ENCODE data around the gene MYO15A.

- no peak for TF ChIP-seq ZNF266 (tag by site-specific recombination; IDR thresholded peaks at IDR 0.05; ENCODE audit: low read depth)
- TF ChIP-seq, protein P1, sequence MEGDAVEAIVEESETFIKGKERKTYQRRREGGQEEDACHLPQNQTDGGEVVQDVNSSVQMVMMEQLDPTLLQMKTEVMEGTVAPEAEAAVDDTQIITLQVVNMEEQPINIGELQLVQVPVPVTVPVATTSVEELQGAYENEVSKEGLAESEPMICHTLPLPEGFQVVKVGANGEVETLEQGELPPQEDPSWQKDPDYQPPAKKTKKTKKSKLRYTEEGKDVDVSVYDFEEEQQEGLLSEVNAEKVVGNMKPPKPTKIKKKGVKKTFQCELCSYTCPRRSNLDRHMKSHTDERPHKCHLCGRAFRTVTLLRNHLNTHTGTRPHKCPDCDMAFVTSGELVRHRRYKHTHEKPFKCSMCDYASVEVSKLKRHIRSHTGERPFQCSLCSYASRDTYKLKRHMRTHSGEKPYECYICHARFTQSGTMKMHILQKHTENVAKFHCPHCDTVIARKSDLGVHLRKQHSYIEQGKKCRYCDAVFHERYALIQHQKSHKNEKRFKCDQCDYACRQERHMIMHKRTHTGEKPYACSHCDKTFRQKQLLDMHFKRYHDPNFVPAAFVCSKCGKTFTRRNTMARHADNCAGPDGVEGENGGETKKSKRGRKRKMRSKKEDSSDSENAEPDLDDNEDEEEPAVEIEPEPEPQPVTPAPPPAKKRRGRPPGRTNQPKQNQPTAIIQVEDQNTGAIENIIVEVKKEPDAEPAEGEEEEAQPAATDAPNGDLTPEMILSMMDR (tag by site-specific recombination; IDR thresholded peaks at IDR 0.05): no peak
- no peak for TF ChIP-seq KLF7 (tag by site-specific recombination; IDR thresholded peaks at IDR 0.05; ENCODE audit: borderline replicate concordance)
- no peak for TF ChIP-seq ZNF302 (tag by site-specific recombination; IDR thresholded peaks at IDR 0.05; ENCODE audit: low read depth)
- TF ChIP-seq KLF16 (tag by site-specific recombination; IDR thresholded peaks at IDR 0.05): no peak
- no peak for TF ChIP-seq ATF2 (tag by site-specific recombination; IDR thresholded peaks at IDR 0.05; ENCODE audit: low read depth)
- no peak for TF ChIP-seq FEZF1 (tag by site-specific recombination; IDR thresholded peaks at IDR 0.05)
- no peak for TF ChIP-seq ZNF768 (tag by site-specific recombination; IDR thresholded peaks at IDR 0.05)
- no peak for TF ChIP-seq ZNF112 (tag by site-specific recombination; IDR thresholded peaks at IDR 0.05)
- no peak for TF ChIP-seq ZNF837 (tag by site-specific recombination; IDR thresholded peaks at IDR 0.05)
- TF ChIP-seq ZNF274 (IDR thresholded peaks at IDR 0.05; ENCODE audit: low read length): no peak
- no peak for TF ChIP-seq ZNF274 (tag by site-specific recombination; IDR thresholded peaks at IDR 0.05; ENCODE audit: borderline replicate concordance)
- no peak for TF ChIP-seq OVOL3 (tag by site-specific recombination; IDR thresholded peaks at IDR 0.05)
- no peak for TF ChIP-seq ZNF211 (tag by site-specific recombination; IDR thresholded peaks at IDR 0.05; ENCODE audit: low read depth)
- no peak for TF ChIP-seq TCF7L2 (IDR thresholded peaks at IDR 0.05; ENCODE audit: borderline replicate concordance, low read depth, low read length)
Observed at GRCh38 chr17:18139092-18139491, 30.5 kb downstream of the MYO15A start.

All from HEK293 (cell line).